Mammary epithelial cell (primary cell): ENCODE results near the gene SH2D7.

ENCODE experiments used
- EZH2 ChIP-seq: IDR thresholded peaks from 2 replicates; pipeline ENCODE4 v1.6.1; 2012; ENCODE audit warnings: low read length, inconsistent platforms, borderline replicate concordance
- TF ChIP-seq, protein P1 (sequence below), 2 donors: IDR thresholded peaks in 1 of 2; conservative IDR thresholded peaks in 1 of 2; 2 replicates each; pipeline ENCODE4 v1.5.1; 2011 to 2012; ENCODE audit warnings: inconsistent platforms in 2 of 2, low read length in 2 of 2, mild to moderate bottlenecking in 2 of 2, control low read depth in 1 of 2, low read depth in 1 of 2; ENCODE audit not compliant: insufficient read depth in 1 of 2; ENCODE audit errors: extremely low read depth in 1 of 2

DNA sequence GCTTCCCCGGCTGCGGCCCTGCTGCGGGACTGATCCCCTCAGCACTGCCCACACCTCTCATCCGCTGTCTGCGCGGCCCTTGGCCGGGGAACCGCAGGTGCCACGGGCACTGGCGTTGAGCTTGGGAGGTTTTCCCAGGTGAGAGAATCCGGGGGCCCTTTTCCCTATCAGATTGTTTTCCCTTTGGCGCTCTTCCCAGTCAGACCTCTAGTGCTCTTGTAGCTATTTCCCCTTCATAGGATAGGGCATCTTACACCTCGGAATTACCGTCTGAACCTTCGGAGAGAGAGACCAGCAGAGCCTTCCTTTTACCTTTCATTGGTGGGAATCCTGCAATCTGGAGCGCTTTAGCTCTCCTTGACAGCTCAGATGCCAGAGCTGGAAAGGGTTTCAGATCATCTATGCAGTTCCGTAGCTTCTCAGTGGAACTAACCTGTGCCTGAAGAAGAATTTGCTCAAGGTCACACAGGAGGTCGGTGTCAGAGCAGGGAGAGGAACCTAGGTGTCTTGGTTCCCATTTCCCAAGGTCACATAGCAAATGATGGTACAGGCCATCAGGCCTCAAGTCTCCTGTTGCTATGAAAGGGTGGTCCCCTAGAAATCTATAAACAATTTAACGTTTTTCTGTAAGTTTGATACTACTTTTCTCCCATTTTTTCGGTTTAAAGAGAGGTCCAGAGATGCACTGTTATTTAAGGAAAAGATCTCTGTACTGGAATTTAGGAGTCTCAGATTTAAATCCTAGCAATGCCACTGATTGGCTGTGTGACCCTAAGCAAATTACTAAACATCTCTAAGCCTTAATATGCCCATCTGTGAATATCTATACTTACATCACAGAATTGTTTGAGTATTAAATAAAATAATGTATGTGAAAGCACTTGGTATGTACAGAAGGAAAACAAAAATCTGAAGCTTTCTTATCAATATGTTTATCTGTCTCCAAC is 57.7 kb downstream of the SH2D7 start:
- TF ChIP-seq, protein P1, sequence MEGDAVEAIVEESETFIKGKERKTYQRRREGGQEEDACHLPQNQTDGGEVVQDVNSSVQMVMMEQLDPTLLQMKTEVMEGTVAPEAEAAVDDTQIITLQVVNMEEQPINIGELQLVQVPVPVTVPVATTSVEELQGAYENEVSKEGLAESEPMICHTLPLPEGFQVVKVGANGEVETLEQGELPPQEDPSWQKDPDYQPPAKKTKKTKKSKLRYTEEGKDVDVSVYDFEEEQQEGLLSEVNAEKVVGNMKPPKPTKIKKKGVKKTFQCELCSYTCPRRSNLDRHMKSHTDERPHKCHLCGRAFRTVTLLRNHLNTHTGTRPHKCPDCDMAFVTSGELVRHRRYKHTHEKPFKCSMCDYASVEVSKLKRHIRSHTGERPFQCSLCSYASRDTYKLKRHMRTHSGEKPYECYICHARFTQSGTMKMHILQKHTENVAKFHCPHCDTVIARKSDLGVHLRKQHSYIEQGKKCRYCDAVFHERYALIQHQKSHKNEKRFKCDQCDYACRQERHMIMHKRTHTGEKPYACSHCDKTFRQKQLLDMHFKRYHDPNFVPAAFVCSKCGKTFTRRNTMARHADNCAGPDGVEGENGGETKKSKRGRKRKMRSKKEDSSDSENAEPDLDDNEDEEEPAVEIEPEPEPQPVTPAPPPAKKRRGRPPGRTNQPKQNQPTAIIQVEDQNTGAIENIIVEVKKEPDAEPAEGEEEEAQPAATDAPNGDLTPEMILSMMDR (conservative IDR thresholded peaks at IDR 0.05 in 1 of 2, IDR thresholded peaks at IDR 0.05 in 1 of 2; ENCODE audit: extremely low read depth in 1 of 2, insufficient read depth in 1 of 2, low read depth in 1 of 2, low read length in 2 of 2): no peak
- TF ChIP-seq EZH2: no peak
